Measurements from ENCODE around the gene ADARB1.

Gene ADARB1

GRCh38 chr21:45177039-45177438 lies 102.7 kb downstream of the ADARB1 start:
- DNase-seq = no peak

GRCh38 chr21:45178070-45178608 lies 103.8 kb downstream of the ADARB1 start:
- DNase-seq = no peak

GRCh38 chr21:45178971-45179370 lies 104.6 kb downstream of the ADARB1 start:
- DNase-seq = no peak

- no peak for DNase-seq
These were observed 105.3 kb downstream of the ADARB1 start for GRCh38 chr21:45179568-45180245.

- DNase-seq = no peak
These were observed 105.8 kb downstream of the ADARB1 start for GRCh38 chr21:45180246-45180599.

- DNase-seq = no peak
These were observed 108.6 kb downstream of the ADARB1 start for GRCh38 chr21:45182958-45183357.

- DNase-seq = no peak
These were observed 109.5 kb downstream of the ADARB1 start for GRCh38 chr21:45183852-45184251.

GRCh38 chr21:45184869-45185268 lies 110.5 kb downstream of the ADARB1 start:
- DNase-seq = no peak

GRCh38 chr21:45186709-45187108 lies 112.3 kb downstream of the ADARB1 start:
- no peak for DNase-seq

- no peak for DNase-seq
These were observed 113.3 kb downstream of the ADARB1 start for GRCh38 chr21:45187646-45188045.

GRCh38 chr21:45190013-45190412 lies 115.6 kb downstream of the ADARB1 start:
- no peak for DNase-seq

GRCh38 chr21:45192332-45192731 lies 118.0 kb downstream of the ADARB1 start:
- no peak for DNase-seq

- DNase-seq = no peak
These were observed 122.2 kb downstream of the ADARB1 start for GRCh38 chr21:45196620-45197019.

- no peak for DNase-seq
These were observed 124.8 kb downstream of the ADARB1 start for GRCh38 chr21:45199201-45199600.

GRCh38 chr21:45200031-45200430 lies 125.7 kb downstream of the ADARB1 start:
- no peak for DNase-seq

- DNase-seq = no peak
These were observed 126.4 kb downstream of the ADARB1 start for GRCh38 chr21:45200581-45201296.

- DNase-seq = no peak
These were observed 128.0 kb downstream of the ADARB1 start for GRCh38 chr21:45202344-45202743.

- DNase-seq = no peak
These were observed 128.5 kb downstream of the ADARB1 start for GRCh38 chr21:45202889-45203288.

- no peak for DNase-seq
These were observed 129.6 kb downstream of the ADARB1 start for GRCh38 chr21:45203983-45204382.

- DNase-seq = no peak
These were observed 130.0 kb downstream of the ADARB1 start for GRCh38 chr21:45204395-45204794.

- no peak for DNase-seq
These were observed 133.7 kb downstream of the ADARB1 start for GRCh38 chr21:45207839-45208626.

GRCh38 chr21:45208627-45208951 lies 134.2 kb downstream of the ADARB1 start:
- no peak for DNase-seq

- no peak for DNase-seq
These were observed 134.7 kb downstream of the ADARB1 start for GRCh38 chr21:45209046-45209445.
